B cell (primary cell): ENCODE data around the gene SLC15A3. TPM values are rescaled to one million over a fixed set of nuclear protein-coding genes. Genes with fewer than 3 reads are reported as not detected.

Experiments used
- ATAC-seq: fragments of 200-7000 bp; cut with Tn5 transposase; one replicate; pipeline ENCODE4 v1.10.0; 2021; ENCODE audit warnings: low read depth, mild to moderate bottlenecking, moderate number of reproducible peaks, moderate library complexity
- CTCF ChIA-PET: fragments of 350-600 bp; sonication (Branson Sonifier 250); formaldehyde crosslinking; loops from one replicate; lab custom pipeline; 2021; ENCODE audit warnings: antibody characterized with exemption, inconsistent platforms; lab: Charles Lee
- POLR2A ChIA-PET: fragments of 350-600 bp; sonication (Branson Sonifier 250); formaldehyde crosslinking; loops from one replicate; lab custom pipeline; 2021; ENCODE audit warnings: antibody characterized with exemption; lab: Charles Lee
- DNase-seq: peaks from one replicate; pipeline ENCODE4 v3.0.0; 2013
- H2AFZ ChIP-seq: 2 replicates; pipeline ENCODE4 v1.6.1; 2012; ENCODE audit warnings: mild to moderate bottlenecking, low read depth, low read length; ENCODE audit not compliant: insufficient read depth, poor library complexity, severe bottlenecking
- H3K27ac ChIP-seq, 2 donors: 1 replicate in 1 of 2; 2 replicates in 1 of 2; pipeline ENCODE4 v1.5.1; 2012 to 2013; ENCODE audit warnings: low read length in 2 of 2, mild to moderate bottlenecking in 2 of 2, moderate library complexity in 1 of 2
- H3K27me3 ChIP-seq, 4 experiments: fragments of 200-600 bp in 1 of 4; sonication (generic) in 1 of 4; replicated peaks in 1 of 4; 1 replicate in 2 of 4; 2 replicates in 2 of 4; pipeline versions ENCODE4 v1.6.1 to v1.7.0; 2013 to 2016; ENCODE audit warnings: low read length in 3 of 4, mild to moderate bottlenecking in 2 of 4, mixed read lengths in 1 of 4, moderate library complexity in 1 of 4; ENCODE audit not compliant: insufficient read depth in 4 of 4, control insufficient read depth in 3 of 4; ENCODE audit errors: control extremely low read depth in 1 of 4
- H3K36me3 ChIP-seq, 2 experiments: replicated peaks in 1 of 2; 1 replicate in 1 of 2; 2 replicates in 1 of 2; pipeline versions ENCODE4 v1.6.1 to v1.7.1; 2013; ENCODE audit warnings: low read length in 1 of 2; ENCODE audit not compliant: insufficient read depth in 2 of 2, control insufficient read depth in 1 of 2; ENCODE audit errors: control extremely low read depth in 1 of 2, extremely low read depth in 1 of 2
- H3K4me1 ChIP-seq, 2 donors: fragments of 200-600 bp in 1 of 2; sonication (generic) in 1 of 2; 1 replicate in 1 of 2; 2 replicates in 1 of 2; pipeline versions ENCODE4 v1.5.1 to v1.6.1; 2013 to 2017; ENCODE audit warnings: low read length in 2 of 2; ENCODE audit not compliant: control insufficient read depth in 2 of 2, insufficient read depth in 2 of 2
- H3K4me2 ChIP-seq: replicated peaks from 2 replicates; pipeline ENCODE3; 2012; ENCODE audit warnings: mild to moderate bottlenecking, low read depth, low read length; ENCODE audit not compliant: poor library complexity, severe bottlenecking
- H3K4me3 ChIP-seq, 5 experiments: fragments of 200-600 bp in 1 of 5; sonication (generic) in 1 of 5; 1 replicate in 3 of 5; 2 replicates in 2 of 5; pipeline versions ENCODE4 v1.5.1 to v1.7.0; 2011 to 2016; ENCODE audit warnings: low read length in 4 of 5, mild to moderate bottlenecking in 4 of 5, low read depth in 2 of 5, control low read depth in 1 of 5, moderate library complexity in 1 of 5; ENCODE audit not compliant: insufficient read depth in 1 of 5; ENCODE audit errors: control extremely low read depth in 1 of 5, extremely low read depth in 1 of 5
- H3K79me2 ChIP-seq: fragments of 200-600 bp; sonication (generic); one replicate; pipeline ENCODE4 v1.6.0; 2016; ENCODE audit warnings: low read length; ENCODE audit not compliant: control insufficient read depth, insufficient read depth
- H3K9ac ChIP-seq: fragments of 200-600 bp; sonication (generic); 2 replicates; pipeline ENCODE4 v1.6.1; 2017; ENCODE audit warnings: mild to moderate bottlenecking, low read length, moderate library complexity
- H3K9me3 ChIP-seq, 3 donors: one replicate each; pipeline versions ENCODE4 v1.6.1 to v1.7.1; 2013; ENCODE audit warnings: low read length in 2 of 3; ENCODE audit not compliant: control insufficient read depth in 2 of 3, insufficient read depth in 1 of 3; ENCODE audit errors: control extremely low read depth in 1 of 3
- H4K20me1 ChIP-seq: 2 replicates; pipeline ENCODE4 v1.6.0; 2012; ENCODE audit warnings: mild to moderate bottlenecking, low read length; ENCODE audit not compliant: insufficient read depth, control insufficient read depth, poor library complexity, severe bottlenecking
- H3K27ac Mint-ChIP-seq: one replicate; pipeline ENCODE4 v1.8.0; 2021; ENCODE audit warnings: mixed read lengths
- H3K27me3 Mint-ChIP-seq: one replicate; pipeline ENCODE4 v1.8.0; 2021; ENCODE audit warnings: mixed read lengths
- H3K4me1 Mint-ChIP-seq: one replicate; pipeline ENCODE4 v1.8.0; 2021; ENCODE audit warnings: mixed read lengths
- H3K4me3 Mint-ChIP-seq: one replicate; pipeline ENCODE4 v1.8.0; 2021; ENCODE audit warnings: mixed read lengths
- H3K9me3 Mint-ChIP-seq: one replicate; pipeline ENCODE4 v1.8.0; 2022; ENCODE audit warnings: mixed read lengths; ENCODE audit not compliant: insufficient read depth
- CTCF ChIP-seq: fragments of 200-600 bp; IDR thresholded peaks from one replicate; pipeline ENCODE4 v1.8.0; 2022; ENCODE audit warnings: antibody characterized with exemption, mild to moderate bottlenecking
- EZH2 ChIP-seq: IDR thresholded peaks from 2 replicates; pipeline ENCODE4 v1.6.1; 2012; ENCODE audit warnings: borderline replicate concordance, low read depth, mild to moderate bottlenecking, moderate library complexity, low read length; ENCODE audit not compliant: insufficient read depth, poor library complexity, severe bottlenecking
- WGBS: methylation state at CpG from one replicate; pipeline ENCODE4 v1.1.5; 2013; ENCODE audit warnings: missing lambda C conversion rate; ENCODE audit not compliant: insufficient coverage; 5-methylcytosine and 5-hydroxymethylcytosine counted together
- intact Hi-C: fragments of 100-400 bp; cut with micrococcal nuclease; formaldehyde crosslinking; loops from one replicate; pipeline ENCODE4 v1.10.0; 2022
- polyA plus RNA-seq: library from polyadenylated mRNA; depleted of rRNA; stranded (reverse); fragments of >200 nt; gene quantifications from 2 replicates; pipeline ENCODE4 v1.2.3, GENCODE V29; 2012
- total RNA-seq, 2 donors: library from RNA; stranded (reverse); fragments of 120-200 nt in 1 of 2; gene quantifications; 1 replicate in 1 of 2; 2 replicates in 1 of 2; pipeline versions ENCODE4 v1.2.3 to v1.2.4, GENCODE V29; 2013 to 2022

The SLC15A3 gene
- total and polyA plus RNA-seq, 2 donors (not counting 1 experiment from before 2014, with no cell fraction given), result 61.5 to 91.4 TPM

GRCh38 chr11:60918939-60919265 lies 33.1 kb downstream of the SLC15A3 start:
- ChIA-PET POLR2A (interaction anchor here (8.3 kb wide), 1 partner anchor 13 kb away, joined by 96 read pairs; no protein-coding TSS in a partner anchor), CTCF (interaction anchor here (0.6 to 11.8 kb wide), 11 partner anchors 10 to 613 kb away, joined by 3 to 129 read pairs (median 4); partner anchors contain the start of gene PRPF19)
- peaks cover 70% of the 10 kb centered on the region for H3K79me2 ChIP-seq
- DNase-seq (no peak), ATAC-seq (no peak)
- no peak overlapping the region for H2AFZ ChIP-seq
- H4K20me1 ChIP-seq, result peaks cover 76% of the 10 kb centered on the region
- Mint-ChIP-seq H3K27me3 (no peaks in the 10 kb centered on the region), H3K9me3 (no peaks in the 10 kb centered on the region), H3K4me3 (no peak overlapping the region), H3K4me1 (peaks cover 65% of the 10 kb centered on the region), H3K27ac (peak overlapping the region; percentile 85)
- H3K4me3 ChIP-seq, result no peak overlapping the region
- no peaks in the 10 kb centered on the region for H3K9me3 ChIP-seq
- peaks cover 49 to 60% of the 10 kb centered on the region in 2 donors for H3K4me1 ChIP-seq
- intact Hi-C loops, result loop anchor here (5.0 to 10.0 kb wide), 3 partner anchors 436 to 1254 kb away; partner anchors contain the start of genes FTH1 and PATL1
- no peak overlapping the region for H3K9ac ChIP-seq
- no CpG with 5 or more reads among the region's 2 CpGs for WGBS
- TF ChIP-seq CTCF, result no peak
- TF ChIP-seq EZH2, result no peak
- H3K36me3 ChIP-seq, result peaks cover 0 to 43% of the 10 kb centered on the region in 2 experiments
- H3K4me2 ChIP-seq, result peak overlapping the region; percentile 53
- no peak overlapping the region for H3K27ac ChIP-seq
- H3K27me3 ChIP-seq, result peaks cover 0 to 13% (median 4%) of the 10 kb centered on the region in 4 experiments

GRCh38 chr11:60918251-60918938 lies 33.6 kb downstream of the SLC15A3 start:
- ATAC-seq, result no peak
- Histone ChIP-seq H3K79me2 (peaks cover 70% of the 10 kb centered on the region), H3K27me3 (peaks cover 0 to 8% (median 1%) of the 10 kb centered on the region in 4 experiments), H3K36me3 (peaks cover 0 to 43% of the 10 kb centered on the region in 2 experiments), H3K4me1 (peaks cover 46 to 59% of the 10 kb centered on the region in 2 donors), H3K4me2 (peak overlapping the region; percentile 53), H4K20me1 (peaks cover 71% of the 10 kb centered on the region), H3K27ac (no peak overlapping the region), H2AFZ (no peak overlapping the region), H3K9me3 (no peaks in the 10 kb centered on the region), H3K9ac (no peak overlapping the region), H3K4me3 (no peak overlapping the region)
- CTCF ChIA-PET, result interaction anchor here (0.9 to 11.8 kb wide), 10 partner anchors 10 to 211 kb away, joined by 3 to 129 read pairs (median 4); partner anchors contain the start of gene PRPF19
- POLR2A ChIA-PET, result interaction anchor here (8.3 kb wide), 1 partner anchor 14 kb away, joined by 96 read pairs; no protein-coding TSS in a partner anchor
- Mint-ChIP-seq H3K4me1 (peaks cover 66% of the 10 kb centered on the region), H3K9me3 (no peaks in the 10 kb centered on the region), H3K4me3 (no peak overlapping the region), H3K27me3 (no peaks in the 10 kb centered on the region), H3K27ac (peak overlapping the region; percentile 53)
- TF ChIP-seq EZH2 (no peak), CTCF (no peak)
- DNase-seq, result no peak
- WGBS, result 96% methylated on average over 2 of the region's 4 CpGs
- intact Hi-C loops, result loop anchor here (5.0 to 10.0 kb wide), 3 partner anchors 436 to 1254 kb away; partner anchors contain the start of genes FTH1 and PATL1
